Tibial nerve (tissue), 4 donors: ENCODE results near the gene SENP6.

Experiments used
- CTCF ChIP-seq, 5 experiments: fragments of 200-600 bp in 3 of 5; fragments of 450-650 bp in 2 of 5; sonication (generic) in 3 of 5; IDR thresholded peaks; one replicate each; pipeline ENCODE4 v1.5.1; 2016 to 2019; ENCODE audit warnings: antibody characterized with exemption in 5 of 5, mild to moderate bottlenecking in 3 of 5, moderate library complexity in 2 of 5
- EP300 ChIP-seq, 2 donors: sonication (generic); formaldehyde crosslinking; IDR thresholded peaks; one replicate each; pipeline ENCODE4 v1.6.1; 2017; ENCODE audit warnings: antibody characterized with exemption in 2 of 2, mild to moderate bottlenecking in 1 of 2
- POLR2A ChIP-seq, 2 donors: fragments of 450-650 bp; IDR thresholded peaks; one replicate each; pipeline ENCODE4 v1.6.1; 2017; ENCODE audit warnings: antibody characterized with exemption in 2 of 2, mild to moderate bottlenecking in 2 of 2, moderate library complexity in 2 of 2

GRCh38 chr6:75727206-75727605, 125.5 kb downstream of the SENP6 start:
- TF ChIP-seq POLR2A (IDR thresholded peaks at IDR 0.05) (no peak), CTCF (IDR thresholded peaks at IDR 0.05) (no peak), EP300 (IDR thresholded peaks at IDR 0.05) (no peak)
